ENCODE measurements around the gene ADK.

DNA sequence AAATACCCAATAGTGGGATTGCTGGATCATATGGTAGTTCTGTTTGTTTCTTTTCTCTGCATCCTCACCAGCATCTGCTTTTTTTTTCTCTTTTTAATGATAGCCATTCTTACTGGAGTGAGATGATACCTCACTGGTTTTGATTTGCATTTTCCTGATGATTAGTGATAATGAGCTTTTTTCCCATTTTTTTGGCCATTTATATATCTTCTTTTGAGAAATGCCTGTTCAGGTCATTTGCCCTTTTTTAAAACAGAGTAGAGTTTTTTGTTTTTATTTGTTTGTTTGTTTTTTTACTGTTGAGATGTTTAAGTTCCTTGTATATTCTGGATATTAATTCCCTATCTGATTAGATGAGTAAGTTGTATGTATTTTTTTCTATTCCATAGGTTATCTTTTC, 469.6 kb downstream of the ADK start:
- TF ChIP-seq, protein P1, sequence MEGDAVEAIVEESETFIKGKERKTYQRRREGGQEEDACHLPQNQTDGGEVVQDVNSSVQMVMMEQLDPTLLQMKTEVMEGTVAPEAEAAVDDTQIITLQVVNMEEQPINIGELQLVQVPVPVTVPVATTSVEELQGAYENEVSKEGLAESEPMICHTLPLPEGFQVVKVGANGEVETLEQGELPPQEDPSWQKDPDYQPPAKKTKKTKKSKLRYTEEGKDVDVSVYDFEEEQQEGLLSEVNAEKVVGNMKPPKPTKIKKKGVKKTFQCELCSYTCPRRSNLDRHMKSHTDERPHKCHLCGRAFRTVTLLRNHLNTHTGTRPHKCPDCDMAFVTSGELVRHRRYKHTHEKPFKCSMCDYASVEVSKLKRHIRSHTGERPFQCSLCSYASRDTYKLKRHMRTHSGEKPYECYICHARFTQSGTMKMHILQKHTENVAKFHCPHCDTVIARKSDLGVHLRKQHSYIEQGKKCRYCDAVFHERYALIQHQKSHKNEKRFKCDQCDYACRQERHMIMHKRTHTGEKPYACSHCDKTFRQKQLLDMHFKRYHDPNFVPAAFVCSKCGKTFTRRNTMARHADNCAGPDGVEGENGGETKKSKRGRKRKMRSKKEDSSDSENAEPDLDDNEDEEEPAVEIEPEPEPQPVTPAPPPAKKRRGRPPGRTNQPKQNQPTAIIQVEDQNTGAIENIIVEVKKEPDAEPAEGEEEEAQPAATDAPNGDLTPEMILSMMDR (IDR thresholded peaks at IDR 0.05; ENCODE audit: low read depth, low read length), result no peak
- no peak for TF ChIP-seq EZH2phosphoT487 (IDR thresholded peaks at IDR 0.05; ENCODE audit: low read depth)

Measured in OCI-LY3 (cell line).